ENCODE results near the gene FKBP5.

The FKBP5 gene

DNA sequence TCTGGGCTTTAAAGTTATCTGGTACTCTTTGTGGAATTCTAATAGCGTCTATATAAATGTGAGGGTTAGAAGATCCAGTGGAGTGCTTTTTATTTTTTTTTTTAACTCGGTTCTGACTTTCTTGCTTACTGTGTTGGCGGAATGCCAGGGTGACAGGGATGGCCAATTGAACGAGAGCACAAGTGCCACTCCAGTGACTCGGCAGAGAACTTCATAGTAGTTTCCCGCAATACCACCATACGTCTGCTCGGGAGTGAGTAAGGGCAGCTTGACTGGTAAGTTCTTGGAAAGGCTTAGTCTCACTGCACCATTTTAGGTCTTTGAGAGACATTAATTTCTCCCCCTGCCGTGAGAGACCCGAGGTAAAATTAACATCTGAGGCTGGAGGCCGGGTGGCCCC lies 126.7 kb downstream of the FKBP5 start:
- Histone ChIP-seq H3K27ac (ENCODE audit: low read depth, low read length) (no peak overlapping the region), H3K56ac (ENCODE audit: low read length) (no peak overlapping the region), H2AK5ac (ENCODE audit: low read length) (no peak overlapping the region), H4K8ac (ENCODE audit: low read depth, low read length) (no peak overlapping the region), H3K18ac (ENCODE audit: low read length) (no peak overlapping the region), H3K4ac (ENCODE audit: low read depth, low read length) (no peak overlapping the region), H2BK5ac (ENCODE audit: low read length) (no peak overlapping the region), H2BK15ac (replicated peaks; ENCODE audit: low read depth) (no peak overlapping the region), H3K79me1 (ENCODE audit: low read length) (no peaks in the 10 kb centered on the region), H3K36me3 (ENCODE audit: control insufficient read depth, insufficient read depth, low read length) (no peaks in the 10 kb centered on the region), H3K4me3 (ENCODE audit: low read length) (no peak overlapping the region), H3K23ac (ENCODE audit: low read length) (no peak overlapping the region), H3K79me2 (ENCODE audit: control insufficient read depth, insufficient read depth, low read length) (no peaks in the 10 kb centered on the region), H3K4me1 (ENCODE audit: control insufficient read depth, low read depth, low read length) (no peaks in the 10 kb centered on the region), H4K5ac (ENCODE audit: low read length) (no peak overlapping the region), H3K27me3 (ENCODE audit: insufficient read depth, low read length, poor library complexity) (no peaks in the 10 kb centered on the region), H3K4me2 (ENCODE audit: low read length) (no peak overlapping the region), H3K9ac (ENCODE audit: low read length) (no peak overlapping the region), H2BK120ac (ENCODE audit: low read depth, low read length) (no peak overlapping the region)
- DNase-seq, result no peak
- no CpG with 5 or more reads among the region's 11 CpGs for WGBS (ENCODE audit: extremely low coverage, insufficient coverage, low lambda C conversion rate)

- Histone ChIP-seq H3K4ac (ENCODE audit: low read depth, low read length) (no peak overlapping the region), H3K27ac (ENCODE audit: low read depth, low read length) (no peak overlapping the region), H3K4me1 (ENCODE audit: control insufficient read depth, low read depth, low read length) (no peaks in the 10 kb centered on the region), H3K36me3 (ENCODE audit: control insufficient read depth, insufficient read depth, low read length) (no peaks in the 10 kb centered on the region), H3K27me3 (ENCODE audit: insufficient read depth, low read length, poor library complexity) (no peaks in the 10 kb centered on the region), H3K79me1 (ENCODE audit: low read length) (no peaks in the 10 kb centered on the region), H4K8ac (ENCODE audit: low read depth, low read length) (no peak overlapping the region), H4K5ac (ENCODE audit: low read length) (no peak overlapping the region), H2AK5ac (ENCODE audit: low read length) (no peak overlapping the region), H2BK15ac (replicated peaks; ENCODE audit: low read depth) (no peak overlapping the region), H3K56ac (ENCODE audit: low read length) (no peak overlapping the region), H3K23ac (ENCODE audit: low read length) (no peak overlapping the region), H2BK120ac (ENCODE audit: low read depth, low read length) (no peak overlapping the region), H3K9ac (ENCODE audit: low read length) (no peak overlapping the region), H3K4me2 (ENCODE audit: low read length) (no peak overlapping the region), H2BK5ac (ENCODE audit: low read length) (no peak overlapping the region), H3K18ac (ENCODE audit: low read length) (no peak overlapping the region), H3K79me2 (ENCODE audit: control insufficient read depth, insufficient read depth, low read length) (no peaks in the 10 kb centered on the region), H3K4me3 (ENCODE audit: low read length) (no peak overlapping the region)
- WGBS (ENCODE audit: extremely low coverage, insufficient coverage, low lambda C conversion rate), result no CpG with 5 or more reads among the region's 5 CpGs
- DNase-seq, result no peak
Measured at GRCh38 chr6:35561113-35561512, 127.6 kb downstream of the FKBP5 start.

DNA sequence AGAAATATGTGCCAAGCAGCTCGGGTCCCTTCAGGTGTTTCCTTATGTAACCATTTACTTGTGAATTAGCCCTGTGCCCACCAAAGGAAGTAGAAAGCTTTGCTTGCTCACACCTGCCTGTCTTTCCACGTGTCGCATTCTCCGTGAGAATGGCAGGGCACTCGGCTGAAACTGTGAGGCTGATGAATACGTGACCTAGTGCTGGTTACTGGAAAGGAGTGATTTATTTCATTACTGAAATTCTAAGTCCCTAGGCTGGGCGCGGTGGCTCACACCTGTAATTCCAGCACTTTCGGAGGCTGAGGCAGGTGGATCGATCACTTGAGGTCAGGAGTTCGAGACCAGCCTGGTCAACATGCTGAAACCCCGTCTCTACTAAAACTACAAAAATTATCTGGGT lies 130.1 kb downstream of the FKBP5 start:
- Histone ChIP-seq H3K27me3 (ENCODE audit: insufficient read depth, low read length, poor library complexity) (no peaks in the 10 kb centered on the region), H2BK5ac (ENCODE audit: low read length) (no peak overlapping the region), H2BK15ac (replicated peaks; ENCODE audit: low read depth) (no peak overlapping the region), H3K4me3 (ENCODE audit: low read length) (no peak overlapping the region), H3K4me2 (ENCODE audit: low read length) (no peak overlapping the region), H4K5ac (ENCODE audit: low read length) (no peak overlapping the region), H2BK120ac (ENCODE audit: low read depth, low read length) (no peak overlapping the region), H3K9ac (ENCODE audit: low read length) (no peak overlapping the region), H3K4me1 (ENCODE audit: control insufficient read depth, low read depth, low read length) (no peaks in the 10 kb centered on the region), H3K79me1 (ENCODE audit: low read length) (no peaks in the 10 kb centered on the region), H3K36me3 (ENCODE audit: control insufficient read depth, insufficient read depth, low read length) (no peaks in the 10 kb centered on the region), H2AK5ac (ENCODE audit: low read length) (no peak overlapping the region), H3K4ac (ENCODE audit: low read depth, low read length) (no peak overlapping the region), H4K8ac (ENCODE audit: low read depth, low read length) (no peak overlapping the region), H3K18ac (ENCODE audit: low read length) (no peak overlapping the region), H3K23ac (ENCODE audit: low read length) (no peak overlapping the region), H3K56ac (ENCODE audit: low read length) (no peak overlapping the region), H3K27ac (ENCODE audit: low read depth, low read length) (no peak overlapping the region), H3K79me2 (ENCODE audit: control insufficient read depth, insufficient read depth, low read length) (no peaks in the 10 kb centered on the region)
- no CpG with 5 or more reads among the region's 12 CpGs for WGBS (ENCODE audit: extremely low coverage, insufficient coverage, low lambda C conversion rate)
- no peak for DNase-seq

GRCh38 chr6:35557239-35557638 lies 131.5 kb downstream of the FKBP5 start:
- no peaks in the 10 kb centered on the region for H3K27me3 ChIP-seq (ENCODE audit: insufficient read depth, low read length, poor library complexity)
- no peaks in the 10 kb centered on the region for H3K79me1 ChIP-seq (ENCODE audit: low read length)
- no peak for DNase-seq
- H3K79me2 ChIP-seq (ENCODE audit: control insufficient read depth, insufficient read depth, low read length), result no peaks in the 10 kb centered on the region
- H2AK5ac ChIP-seq (ENCODE audit: low read length), result no peak overlapping the region
- no peak overlapping the region for H4K8ac ChIP-seq (ENCODE audit: low read depth, low read length)
- H2BK120ac ChIP-seq (ENCODE audit: low read depth, low read length), result no peak overlapping the region
- H3K9ac ChIP-seq (ENCODE audit: low read length), result no peak overlapping the region
- H3K27ac ChIP-seq (ENCODE audit: low read depth, low read length), result no peak overlapping the region
- H3K4me2 ChIP-seq (ENCODE audit: low read length), result no peak overlapping the region
- no peaks in the 10 kb centered on the region for H3K36me3 ChIP-seq (ENCODE audit: control insufficient read depth, insufficient read depth, low read length)
- no peak overlapping the region for H3K4ac ChIP-seq (ENCODE audit: low read depth, low read length)
- H2BK15ac ChIP-seq (replicated peaks; ENCODE audit: low read depth), result no peak overlapping the region
- no peaks in the 10 kb centered on the region for H3K4me1 ChIP-seq (ENCODE audit: control insufficient read depth, low read depth, low read length)
- no peak overlapping the region for H2BK5ac ChIP-seq (ENCODE audit: low read length)
- H3K4me3 ChIP-seq (ENCODE audit: low read length), result no peak overlapping the region
- no peak overlapping the region for H3K56ac ChIP-seq (ENCODE audit: low read length)
- H3K18ac ChIP-seq (ENCODE audit: low read length), result no peak overlapping the region
- H3K23ac ChIP-seq (ENCODE audit: low read length), result no peak overlapping the region
- WGBS (ENCODE audit: extremely low coverage, insufficient coverage, low lambda C conversion rate), result no CpG with 5 or more reads among the region's 6 CpGs
- H4K5ac ChIP-seq (ENCODE audit: low read length), result no peak overlapping the region

DNA sequence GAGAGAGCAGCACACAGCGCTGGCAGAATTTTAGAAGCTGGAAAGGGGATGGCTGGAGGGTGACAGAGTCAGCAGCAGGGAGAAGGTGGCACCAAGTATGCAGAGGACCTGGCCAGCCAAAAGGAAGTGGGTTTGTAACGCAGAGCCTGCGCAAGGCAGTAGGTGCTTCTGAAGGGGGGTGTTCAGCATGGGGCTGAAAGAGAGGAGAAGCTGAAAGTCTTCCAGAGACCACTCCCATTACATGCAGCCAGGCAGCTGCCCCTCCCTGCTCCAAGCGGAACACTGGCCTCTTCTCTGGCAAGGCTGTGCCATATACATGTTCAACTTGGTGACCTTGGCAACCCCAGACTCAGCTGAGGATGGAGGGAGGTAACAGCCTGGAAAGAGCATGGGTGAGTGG lies 133.9 kb downstream of the FKBP5 start:
- H2BK5ac ChIP-seq (ENCODE audit: low read length), result no peak overlapping the region
- no peak for DNase-seq
- no peak overlapping the region for H2BK120ac ChIP-seq (ENCODE audit: low read depth, low read length)
- H3K4me3 ChIP-seq (ENCODE audit: low read length), result no peak overlapping the region
- H3K56ac ChIP-seq (ENCODE audit: low read length), result no peak overlapping the region
- H3K27ac ChIP-seq (ENCODE audit: low read depth, low read length), result no peak overlapping the region
- H3K79me2 ChIP-seq (ENCODE audit: control insufficient read depth, insufficient read depth, low read length), result no peaks in the 10 kb centered on the region
- H2BK15ac ChIP-seq (replicated peaks; ENCODE audit: low read depth), result no peak overlapping the region
- H3K27me3 ChIP-seq (ENCODE audit: insufficient read depth, low read length, poor library complexity), result no peaks in the 10 kb centered on the region
- H3K4me1 ChIP-seq (ENCODE audit: control insufficient read depth, low read depth, low read length), result no peaks in the 10 kb centered on the region
- no peak overlapping the region for H3K23ac ChIP-seq (ENCODE audit: low read length)
- no peak overlapping the region for H4K5ac ChIP-seq (ENCODE audit: low read length)
- H2AK5ac ChIP-seq (ENCODE audit: low read length), result no peak overlapping the region
- H3K4me2 ChIP-seq (ENCODE audit: low read length), result no peak overlapping the region
- no peak overlapping the region for H3K9ac ChIP-seq (ENCODE audit: low read length)
- H3K79me1 ChIP-seq (ENCODE audit: low read length), result no peaks in the 10 kb centered on the region
- H3K36me3 ChIP-seq (ENCODE audit: control insufficient read depth, insufficient read depth, low read length), result no peaks in the 10 kb centered on the region
- no peak overlapping the region for H4K8ac ChIP-seq (ENCODE audit: low read depth, low read length)
- H3K18ac ChIP-seq (ENCODE audit: low read length), result no peak overlapping the region
- no peak overlapping the region for H3K4ac ChIP-seq (ENCODE audit: low read depth, low read length)
- WGBS (ENCODE audit: extremely low coverage, insufficient coverage, low lambda C conversion rate), result no CpG with 5 or more reads among the region's 4 CpGs

DNA sequence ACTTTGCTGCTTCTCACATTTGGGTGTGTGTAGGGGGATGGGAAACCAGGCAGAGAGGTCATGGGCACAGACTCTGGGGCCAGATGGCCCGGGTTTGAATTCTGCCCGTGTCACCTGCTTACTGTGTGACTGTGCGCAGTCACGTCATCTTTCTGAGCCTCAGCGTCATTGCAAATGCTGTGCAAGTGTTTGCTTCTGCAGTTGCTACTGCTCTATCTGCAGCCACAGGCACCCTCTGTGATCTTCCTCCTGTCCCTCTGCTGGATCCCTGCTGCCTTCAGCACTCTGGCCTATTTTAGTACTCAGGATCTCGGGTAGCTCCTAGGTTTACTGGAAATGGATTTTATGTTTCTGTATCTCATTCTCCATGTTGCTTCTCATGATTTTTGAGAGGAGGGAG lies 135.4 kb downstream of the FKBP5 start:
- no peaks in the 10 kb centered on the region for H3K79me1 ChIP-seq (ENCODE audit: low read length)
- no peak overlapping the region for H4K5ac ChIP-seq (ENCODE audit: low read length)
- no peak overlapping the region for H3K18ac ChIP-seq (ENCODE audit: low read length)
- no peak overlapping the region for H2BK120ac ChIP-seq (ENCODE audit: low read depth, low read length)
- no peaks in the 10 kb centered on the region for H3K79me2 ChIP-seq (ENCODE audit: control insufficient read depth, insufficient read depth, low read length)
- H3K4me3 ChIP-seq (ENCODE audit: low read length), result no peak overlapping the region
- no peak overlapping the region for H3K9ac ChIP-seq (ENCODE audit: low read length)
- no peak overlapping the region for H3K56ac ChIP-seq (ENCODE audit: low read length)
- no peak overlapping the region for H3K4me2 ChIP-seq (ENCODE audit: low read length)
- H4K8ac ChIP-seq (ENCODE audit: low read depth, low read length), result no peak overlapping the region
- H3K36me3 ChIP-seq (ENCODE audit: control insufficient read depth, insufficient read depth, low read length), result no peaks in the 10 kb centered on the region
- H2BK15ac ChIP-seq (replicated peaks; ENCODE audit: low read depth), result no peak overlapping the region
- H3K4ac ChIP-seq (ENCODE audit: low read depth, low read length), result no peak overlapping the region
- H3K27ac ChIP-seq (ENCODE audit: low read depth, low read length), result no peak overlapping the region
- H3K23ac ChIP-seq (ENCODE audit: low read length), result no peak overlapping the region
- H3K27me3 ChIP-seq (ENCODE audit: insufficient read depth, low read length, poor library complexity), result no peaks in the 10 kb centered on the region
- WGBS (ENCODE audit: extremely low coverage, insufficient coverage, low lambda C conversion rate), result no CpG with 5 or more reads among the region's 6 CpGs
- no peak overlapping the region for H2BK5ac ChIP-seq (ENCODE audit: low read length)
- H2AK5ac ChIP-seq (ENCODE audit: low read length), result no peak overlapping the region
- H3K4me1 ChIP-seq (ENCODE audit: control insufficient read depth, low read depth, low read length), result no peaks in the 10 kb centered on the region
- DNase-seq, result no peak
